ENCODE results near the gene SKAP1.

The SKAP1 gene

GRCh38 chr17:48162946-48163506 lies 267.0 kb downstream of the SKAP1 start:
- peak in 1 of 2 experiments; percentile 43 for DNase-seq

- no peak for DNase-seq
Observed at GRCh38 chr17:48162306-48162934, 267.6 kb downstream of the SKAP1 start.

GRCh38 chr17:48161127-48161905 lies 268.7 kb downstream of the SKAP1 start:
- no peak for DNase-seq

- DNase-seq = peak; percentile 95 to 99
Observed at GRCh38 chr17:48160177-48161081, 269.6 kb downstream of the SKAP1 start.

GRCh38 chr17:48159232-48159631 lies 270.8 kb downstream of the SKAP1 start:
- no peak for DNase-seq

- DNase-seq = peak in 1 of 2 experiments; percentile 60
Observed at GRCh38 chr17:48155889-48156611, 274.0 kb downstream of the SKAP1 start.

- peak; percentile 77 to 82 for DNase-seq
Observed at GRCh38 chr17:48153691-48154358, 276.2 kb downstream of the SKAP1 start.

- DNase-seq = no peak
Observed at GRCh38 chr17:48152289-48152688, 277.7 kb downstream of the SKAP1 start.

- no peak for DNase-seq
Observed at GRCh38 chr17:48151220-48151619, 278.8 kb downstream of the SKAP1 start.

- DNase-seq = no peak
Observed at GRCh38 chr17:48150597-48151001, 279.4 kb downstream of the SKAP1 start.

GRCh38 chr17:48149787-48150463 lies 280.1 kb downstream of the SKAP1 start:
- no peak for DNase-seq

GRCh38 chr17:48148854-48149786 lies 280.9 kb downstream of the SKAP1 start:
- DNase-seq = peak; percentile 94 to 97

- peak; percentile 33 to 44 for DNase-seq
Observed at GRCh38 chr17:48148029-48148770, 281.8 kb downstream of the SKAP1 start.

GRCh38 chr17:48144976-48145798 lies 284.8 kb downstream of the SKAP1 start:
- no peak for DNase-seq

- DNase-seq = no peak
Observed at GRCh38 chr17:48144231-48144630, 285.8 kb downstream of the SKAP1 start.

GRCh38 chr17:48143629-48144028 lies 286.4 kb downstream of the SKAP1 start:
- peak; percentile 40 to 73 for DNase-seq

- DNase-seq = no peak
Observed at GRCh38 chr17:48139944-48140343, 290.1 kb downstream of the SKAP1 start.

GRCh38 chr17:48137656-48138055 lies 292.4 kb downstream of the SKAP1 start:
- no peak for DNase-seq
